ENCODE measurements around the gene F5.

F5 gene

DNA sequence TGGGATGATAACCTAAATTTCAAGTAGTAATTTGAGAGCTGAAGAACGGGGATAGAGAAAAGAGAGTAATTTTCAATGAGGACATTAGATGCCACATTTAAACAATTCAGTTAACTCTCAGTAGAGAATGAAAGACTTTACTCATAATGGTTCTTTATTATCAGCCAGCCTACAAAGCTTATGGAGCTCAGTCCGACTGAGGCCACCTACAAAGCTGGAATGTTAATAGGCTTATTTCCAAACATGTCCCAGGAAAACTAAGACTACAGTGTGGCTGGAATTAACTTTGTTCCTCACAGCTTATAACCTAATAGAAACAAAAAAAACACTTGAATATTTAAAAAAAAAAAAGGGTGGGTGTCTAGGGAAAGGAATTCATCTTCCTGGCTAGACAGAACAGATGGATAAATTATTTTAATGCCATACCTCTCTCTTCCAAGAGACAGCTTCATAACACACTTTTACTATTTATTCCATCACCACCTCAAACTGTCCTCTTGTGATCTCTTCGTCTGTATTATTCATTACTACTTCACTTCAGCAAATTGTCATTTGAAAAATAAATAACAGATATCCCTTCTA is 110.4 kb downstream of the F5 start:
- no peak for DNase-seq

GRCh38 chr1:169474302-169474995 is 111.8 kb downstream of the F5 start:
- DNase-seq = no peak

DNA sequence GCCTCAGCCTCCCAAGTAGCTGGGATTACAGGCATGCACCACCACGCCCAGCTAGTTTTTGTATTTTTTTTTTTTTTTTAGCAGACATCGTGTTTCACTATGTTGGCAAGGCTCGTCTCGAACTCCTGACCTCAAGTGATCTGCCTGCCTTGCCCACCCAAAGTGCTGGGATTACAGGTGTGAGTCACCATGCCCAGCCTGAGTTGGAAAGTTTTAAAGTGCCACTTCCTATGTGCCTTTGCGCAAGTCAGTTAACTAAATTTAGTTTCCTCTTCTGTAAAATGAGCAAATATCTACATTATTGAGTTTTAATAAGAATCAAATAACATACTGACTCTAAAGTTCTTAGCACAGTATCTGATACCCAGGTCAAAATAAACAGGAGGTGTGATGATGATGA is 112.9 kb downstream of the F5 start:
- DNase-seq = no peak

DNA sequence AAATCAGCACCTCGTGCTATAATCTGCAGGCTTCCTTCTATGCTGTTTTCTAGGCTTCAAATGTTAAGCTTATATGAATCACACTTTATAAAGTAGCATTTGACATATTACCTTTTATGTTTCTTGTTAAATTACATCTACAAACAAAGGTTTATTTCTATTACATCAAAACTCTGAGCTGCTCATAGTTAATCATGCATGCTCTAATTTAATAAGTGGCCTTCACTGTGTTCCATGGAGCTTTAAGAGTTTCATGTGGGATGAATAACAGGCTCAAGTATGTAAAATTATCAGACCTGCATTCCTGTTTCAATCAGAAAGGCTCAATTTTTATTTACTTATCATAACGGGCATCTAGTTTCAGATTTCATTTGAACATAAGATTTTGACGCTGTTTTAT is 113.5 kb downstream of the F5 start:
- no peak for DNase-seq

DNA sequence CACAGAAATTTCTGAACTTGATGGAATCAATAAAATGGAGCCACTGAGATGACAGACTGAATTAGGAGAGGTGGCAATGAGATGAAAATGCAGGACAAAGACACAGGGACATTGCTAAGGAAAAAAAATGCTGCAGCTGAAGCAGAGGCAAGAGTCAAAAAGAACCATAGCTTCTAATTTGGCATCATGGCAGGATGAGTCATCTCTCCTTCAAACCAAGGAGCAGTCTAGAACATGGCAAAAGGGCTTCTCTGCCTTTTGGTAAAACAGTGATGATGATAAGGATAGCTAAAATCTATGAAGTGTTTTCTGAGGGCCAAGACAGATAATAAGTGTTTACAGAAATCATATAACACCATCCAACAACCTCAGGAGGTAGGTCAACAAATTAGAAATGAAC is 117.3 kb downstream of the F5 start:
- DNase-seq = no peak

DNA sequence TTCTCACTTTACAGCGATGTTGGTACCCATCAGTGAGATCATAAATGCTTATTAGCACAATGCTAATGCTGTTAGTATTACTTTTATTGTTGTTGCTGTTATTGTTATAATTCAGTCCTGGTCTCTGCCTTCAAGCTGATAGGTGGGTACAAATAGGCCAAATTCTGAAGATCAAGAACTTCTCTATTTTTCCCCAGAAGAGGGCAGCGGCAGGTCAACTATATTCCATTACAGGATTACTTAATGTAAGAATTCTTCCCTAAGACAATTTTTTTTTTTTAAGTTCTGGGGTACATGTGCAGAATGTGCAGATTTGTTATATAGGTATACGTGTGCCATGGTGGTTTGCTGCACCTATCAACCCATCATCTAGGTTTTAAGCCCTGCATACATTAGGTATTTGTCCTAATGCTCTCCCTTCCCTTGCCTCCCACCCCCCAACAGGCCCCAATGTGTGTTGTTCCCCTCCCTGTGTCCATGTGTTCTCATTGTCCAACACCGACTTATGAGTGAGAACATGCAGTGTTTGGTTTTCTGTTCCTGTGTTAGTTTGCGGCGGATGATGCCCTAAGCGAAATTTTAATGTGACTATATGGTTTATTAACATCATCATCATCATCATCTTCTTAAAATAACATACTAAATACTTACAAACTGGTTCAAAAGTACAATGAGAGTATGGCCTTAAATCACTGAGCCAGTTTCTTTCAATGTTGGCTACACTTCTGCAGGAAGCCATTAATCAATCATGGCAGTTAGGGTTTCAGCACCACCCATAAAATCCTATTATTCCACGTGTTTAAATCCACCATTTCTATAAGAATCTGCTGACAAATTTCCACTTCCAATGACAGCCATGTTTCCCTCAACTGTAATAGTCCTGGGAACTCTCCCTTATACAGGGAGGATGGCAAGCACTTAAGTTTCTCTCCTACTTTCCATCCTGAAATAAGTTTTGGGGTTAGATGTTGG is 119.7 kb downstream of the F5 start:
- no peak for DNase-seq

DNA sequence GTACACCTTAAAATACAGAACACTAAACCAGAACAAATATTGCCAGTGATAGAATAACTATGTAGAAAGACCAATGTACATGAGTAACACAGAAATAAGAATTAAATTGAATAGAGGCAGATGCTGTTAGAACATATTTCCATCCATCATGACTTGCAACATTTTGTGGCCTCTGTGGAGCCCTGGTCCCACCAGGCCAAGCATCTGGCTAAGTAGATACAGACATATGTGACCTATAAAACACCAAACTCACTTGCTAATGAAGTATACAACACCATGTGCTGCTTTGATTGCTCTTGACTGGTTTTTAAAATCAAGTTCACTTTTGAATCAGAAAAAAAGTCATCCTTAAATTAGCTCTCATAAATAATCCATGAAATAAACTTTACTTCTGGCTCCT is 121.0 kb downstream of the F5 start:
- no peak for DNase-seq
